Mesendoderm (in vitro differentiated cells): ENCODE measurements around the gene FOXP1.

Experiments used
- DNase-seq: peaks from one replicate; pipeline ENCODE4 v3.0.0; 2013
- H2AK5ac ChIP-seq: 2 replicates; pipeline ENCODE4 v1.6.1; 2013; ENCODE audit warnings: low read length, inconsistent platforms
- H2BK120ac ChIP-seq: 2 replicates; pipeline ENCODE4 v1.6.1; 2013; ENCODE audit warnings: low read depth, mild to moderate bottlenecking, low read length, moderate library complexity, mixed read lengths
- H2BK15ac ChIP-seq: replicated peaks from 2 replicates; pipeline ENCODE4 v1.6.1; 2013; ENCODE audit warnings: low read depth, mild to moderate bottlenecking, moderate library complexity
- H2BK5ac ChIP-seq: 2 replicates; pipeline ENCODE4 v1.6.1; 2013; ENCODE audit warnings: low read length, inconsistent platforms
- H3K18ac ChIP-seq: 2 replicates; pipeline ENCODE4 v1.6.1; 2013; ENCODE audit warnings: mild to moderate bottlenecking, low read length, mixed read lengths
- H3K23ac ChIP-seq: one replicate; pipeline ENCODE4 v1.6.1; 2013; ENCODE audit warnings: low read length
- H3K27ac ChIP-seq: 2 replicates; pipeline ENCODE4 v1.5.1; 2013; ENCODE audit warnings: low read depth, mild to moderate bottlenecking, inconsistent platforms, low read length, moderate library complexity
- H3K27me3 ChIP-seq: 2 replicates; pipeline ENCODE4 v1.6.1; 2013; ENCODE audit warnings: low read length, control low read depth, mild to moderate bottlenecking, inconsistent platforms; ENCODE audit not compliant: insufficient read depth, poor library complexity
- H3K36me3 ChIP-seq: 2 replicates; pipeline ENCODE4 v1.6.1; 2013; ENCODE audit warnings: low read length, inconsistent platforms; ENCODE audit not compliant: control insufficient read depth, insufficient read depth
- H3K4ac ChIP-seq: one replicate; pipeline ENCODE4 v1.6.1; 2013; ENCODE audit warnings: low read depth, mild to moderate bottlenecking, low read length, moderate library complexity
- H3K4me1 ChIP-seq: 2 replicates; pipeline ENCODE4 v1.6.1; 2013; ENCODE audit warnings: low read depth, low read length, inconsistent platforms; ENCODE audit not compliant: control insufficient read depth
- H3K4me2 ChIP-seq: 2 replicates; pipeline ENCODE4 v1.6.1; 2013; ENCODE audit warnings: low read length
- H3K4me3 ChIP-seq: 2 replicates; pipeline ENCODE4 v1.5.1; 2013; ENCODE audit warnings: mild to moderate bottlenecking, low read length
- H3K56ac ChIP-seq: one replicate; pipeline ENCODE4 v1.6.1; 2013; ENCODE audit warnings: low read length
- H3K79me1 ChIP-seq: 2 replicates; pipeline ENCODE4 v1.6.1; 2013; ENCODE audit warnings: low read length, inconsistent platforms
- H3K79me2 ChIP-seq: 2 replicates; pipeline ENCODE4 v1.6.1; 2013; ENCODE audit warnings: mild to moderate bottlenecking, low read length; ENCODE audit not compliant: control insufficient read depth, insufficient read depth
- H3K9ac ChIP-seq: 2 replicates; pipeline ENCODE4 v1.6.1; 2013; ENCODE audit warnings: low read length, inconsistent platforms
- H4K5ac ChIP-seq: one replicate; pipeline ENCODE4 v1.6.1; 2013; ENCODE audit warnings: low read length
- H4K8ac ChIP-seq: one replicate; pipeline ENCODE4 v1.6.1; 2013; ENCODE audit warnings: low read depth, mild to moderate bottlenecking, control low read depth, low read length, moderate library complexity
- WGBS: extraction: QIAGEN DNeasy Blood & Tissue Kit; methylation state at CpG from one replicate; pipeline ENCODE4 v1.1.7; 2013; ENCODE audit warnings: low lambda C conversion rate, missing lambda C conversion rate; ENCODE audit not compliant: insufficient coverage; ENCODE audit errors: extremely low coverage; 5-methylcytosine and 5-hydroxymethylcytosine counted together

Gene FOXP1

GRCh38 chr3:71125738-71126137 is 457.8 kb downstream of the FOXP1 start:
- Histone ChIP-seq H2BK5ac (no peak overlapping the region), H3K18ac (no peak overlapping the region), H3K4ac (no peak overlapping the region), H3K9ac (no peak overlapping the region), H3K4me2 (no peak overlapping the region), H3K79me2 (no peaks in the 10 kb centered on the region), H3K56ac (no peak overlapping the region), H3K27me3 (no peaks in the 10 kb centered on the region), H4K8ac (no peak overlapping the region), H3K79me1 (no peaks in the 10 kb centered on the region), H2AK5ac (no peak overlapping the region), H2BK120ac (no peak overlapping the region), H3K4me3 (no peak overlapping the region), H2BK15ac (no peak overlapping the region), H3K23ac (no peak overlapping the region), H3K27ac (no peak overlapping the region), H3K4me1 (peaks cover 5% of the 10 kb centered on the region), H3K36me3 (no peaks in the 10 kb centered on the region), H4K5ac (no peak overlapping the region)
- no peak for DNase-seq
- no CpG with 5 or more reads among the region's 1 CpG for WGBS

GRCh38 chr3:71124048-71124447 is 459.5 kb downstream of the FOXP1 start:
- Histone ChIP-seq H2AK5ac (no peak overlapping the region), H4K8ac (no peak overlapping the region), H3K79me2 (no peaks in the 10 kb centered on the region), H3K18ac (no peak overlapping the region), H3K23ac (no peak overlapping the region), H3K9ac (no peak overlapping the region), H3K4me3 (no peak overlapping the region), H3K4me2 (no peak overlapping the region), H3K4ac (no peak overlapping the region), H3K27me3 (no peaks in the 10 kb centered on the region), H3K56ac (no peak overlapping the region), H2BK120ac (no peak overlapping the region), H3K36me3 (no peaks in the 10 kb centered on the region), H3K79me1 (no peaks in the 10 kb centered on the region), H2BK15ac (no peak overlapping the region), H2BK5ac (no peak overlapping the region), H3K4me1 (peaks cover 5% of the 10 kb centered on the region), H4K5ac (no peak overlapping the region), H3K27ac (no peak overlapping the region)
- no CpG with 5 or more reads among the region's 1 CpG for WGBS
- DNase-seq, result no peak

GRCh38 chr3:71122641-71123040 is 460.9 kb downstream of the FOXP1 start:
- no peak overlapping the region for H4K8ac ChIP-seq
- H3K27ac ChIP-seq, result no peak overlapping the region
- no peak overlapping the region for H2BK120ac ChIP-seq
- H3K4me2 ChIP-seq, result no peak overlapping the region
- no peak overlapping the region for H2AK5ac ChIP-seq
- no peaks in the 10 kb centered on the region for H3K79me1 ChIP-seq
- H2BK5ac ChIP-seq, result no peak overlapping the region
- H3K56ac ChIP-seq, result no peak overlapping the region
- H3K79me2 ChIP-seq, result no peaks in the 10 kb centered on the region
- no peak overlapping the region for H3K23ac ChIP-seq
- H4K5ac ChIP-seq, result no peak overlapping the region
- no peaks in the 10 kb centered on the region for H3K36me3 ChIP-seq
- peaks cover 3% of the 10 kb centered on the region for H3K4me1 ChIP-seq
- H2BK15ac ChIP-seq, result no peak overlapping the region
- DNase-seq, result no peak
- no peak overlapping the region for H3K4ac ChIP-seq
- WGBS, result no CpG with 5 or more reads among the region's 4 CpGs
- no peak overlapping the region for H3K9ac ChIP-seq
- H3K18ac ChIP-seq, result no peak overlapping the region
- H3K4me3 ChIP-seq, result no peak overlapping the region
- H3K27me3 ChIP-seq, result no peaks in the 10 kb centered on the region

GRCh38 chr3:71121429-71122167 is 461.9 kb downstream of the FOXP1 start:
- no CpG with 5 or more reads among the region's 3 CpGs for WGBS

GRCh38 chr3:71120012-71120411 is 463.5 kb downstream of the FOXP1 start:
- H3K36me3 ChIP-seq, result no peaks in the 10 kb centered on the region
- H3K27ac ChIP-seq, result no peak overlapping the region
- H2BK5ac ChIP-seq, result no peak overlapping the region
- H2AK5ac ChIP-seq, result no peak overlapping the region
- H4K5ac ChIP-seq, result no peak overlapping the region
- no peak overlapping the region for H3K56ac ChIP-seq
- H3K9ac ChIP-seq, result no peak overlapping the region
- no peak overlapping the region for H3K4ac ChIP-seq
- H3K79me1 ChIP-seq, result no peaks in the 10 kb centered on the region
- H3K23ac ChIP-seq, result no peak overlapping the region
- no peak overlapping the region for H4K8ac ChIP-seq
- H2BK120ac ChIP-seq, result no peak overlapping the region
- no peak for DNase-seq
- H3K79me2 ChIP-seq, result no peaks in the 10 kb centered on the region
- peaks cover 2% of the 10 kb centered on the region for H3K4me1 ChIP-seq
- no peak overlapping the region for H3K18ac ChIP-seq
- H3K4me3 ChIP-seq, result no peak overlapping the region
- no peak overlapping the region for H3K4me2 ChIP-seq
- H3K27me3 ChIP-seq, result no peaks in the 10 kb centered on the region
- no peak overlapping the region for H2BK15ac ChIP-seq

More at GRCh38 chr3:71121429-71122167, 461.9 kb downstream of the FOXP1 start:
- Histone ChIP-seq H3K4me3 (no peak overlapping the region), H3K27ac (peak overlapping the region; percentile 36), H3K4me2 (no peak overlapping the region), H2BK5ac (no peak overlapping the region), H4K8ac (no peak overlapping the region), H3K23ac (no peak overlapping the region), H2BK15ac (no peak overlapping the region), H2AK5ac (no peak overlapping the region), H3K56ac (no peak overlapping the region), H2BK120ac (no peak overlapping the region), H3K79me1 (no peaks in the 10 kb centered on the region), H3K27me3 (no peaks in the 10 kb centered on the region), H4K5ac (no peak overlapping the region), H3K4ac (no peak overlapping the region), H3K79me2 (no peaks in the 10 kb centered on the region), H3K9ac (no peak overlapping the region), H3K18ac (no peak overlapping the region), H3K4me1 (peaks cover 2% of the 10 kb centered on the region), H3K36me3 (no peaks in the 10 kb centered on the region)
- DNase-seq, result peak; percentile 38

GRCh38 chr3:71119171-71119570 is 464.4 kb downstream of the FOXP1 start:
- Histone ChIP-seq H3K79me1 (no peaks in the 10 kb centered on the region), H3K27ac (no peak overlapping the region), H3K79me2 (no peaks in the 10 kb centered on the region), H4K8ac (no peak overlapping the region), H3K4ac (no peak overlapping the region), H4K5ac (no peak overlapping the region), H2AK5ac (no peak overlapping the region), H2BK120ac (no peak overlapping the region), H3K9ac (no peak overlapping the region), H3K18ac (no peak overlapping the region), H3K4me3 (no peak overlapping the region), H3K4me1 (peaks cover 2% of the 10 kb centered on the region), H2BK5ac (no peak overlapping the region), H3K36me3 (no peaks in the 10 kb centered on the region), H2BK15ac (no peak overlapping the region), H3K4me2 (no peak overlapping the region), H3K27me3 (no peaks in the 10 kb centered on the region), H3K56ac (no peak overlapping the region), H3K23ac (no peak overlapping the region)
- no peak for DNase-seq
- no CpG with 5 or more reads among the region's 2 CpGs for WGBS
